WERI-Rb-1 (cell line): Measurements from ENCODE around the gene PITPNB.

Experiments
- DNase-seq: peaks from one replicate; pipeline ENCODE4 v3.0.0-alpha.2; 2020
- H3K27ac ChIP-seq: fragments of 250-450 bp; sonication (Bioruptor Pico); 2 replicates; pipeline ENCODE4 v1.5.1; 2020; ENCODE audit warnings: mild to moderate bottlenecking, moderate library complexity
- H3K27me3 ChIP-seq: fragments of 250-450 bp; sonication (Bioruptor Pico); 2 replicates; pipeline ENCODE4 v1.5.1; 2021; ENCODE audit warnings: mild to moderate bottlenecking, low read depth, moderate library complexity; ENCODE audit not compliant: insufficient read depth, severe bottlenecking
- H3K36me3 ChIP-seq: fragments of 250-450 bp; sonication (Bioruptor Pico); 2 replicates; pipeline ENCODE4 v1.5.1; 2020; ENCODE audit warnings: mild to moderate bottlenecking, moderate library complexity
- H3K4me3 ChIP-seq: 2 replicates; pipeline ENCODE4 v1.5.1; 2011; ENCODE audit warnings: low read depth, mild to moderate bottlenecking, control low read depth, low read length
- H3K9me3 ChIP-seq: fragments of 250-450 bp; sonication (Bioruptor Pico); 2 replicates; pipeline ENCODE4 v1.5.1; 2021; ENCODE audit warnings: mild to moderate bottlenecking, moderate library complexity; ENCODE audit not compliant: severe bottlenecking
- CTCF ChIP-seq: IDR thresholded peaks from 2 replicates; pipeline ENCODE4 v1.5.1; 2011; ENCODE audit warnings: low read depth, mild to moderate bottlenecking, control low read depth, inconsistent platforms, low read length

The PITPNB gene

GRCh38 chr22:27850000-27850521, 69.0 kb downstream of the PITPNB start:
- no peak for TF ChIP-seq CTCF
- Histone ChIP-seq H3K4me3 (no peak overlapping the region), H3K27ac (no peak overlapping the region), H3K27me3 (no peaks in the 10 kb centered on the region), H3K9me3 (no peaks in the 10 kb centered on the region), H3K36me3 (peaks cover 47% of the 10 kb centered on the region)
- no peak for DNase-seq

GRCh38 chr22:27848005-27848404, 71.1 kb downstream of the PITPNB start:
- no peak overlapping the region for H3K27ac ChIP-seq
- no peak for TF ChIP-seq CTCF
- H3K27me3 ChIP-seq = no peaks in the 10 kb centered on the region
- no peak overlapping the region for H3K4me3 ChIP-seq
- no peaks in the 10 kb centered on the region for H3K9me3 ChIP-seq
- peaks cover 37% of the 10 kb centered on the region for H3K36me3 ChIP-seq
- DNase-seq = no peak

GRCh38 chr22:27846910-27847309, 72.1 kb downstream of the PITPNB start:
- TF ChIP-seq CTCF = no peak
- Histone ChIP-seq H3K27me3 (no peaks in the 10 kb centered on the region), H3K27ac (no peak overlapping the region), H3K36me3 (peaks cover 26% of the 10 kb centered on the region), H3K4me3 (no peak overlapping the region), H3K9me3 (no peaks in the 10 kb centered on the region)
- DNase-seq = no peak

GRCh38 chr22:27846248-27846757, 72.8 kb downstream of the PITPNB start:
- H3K9me3 ChIP-seq = no peaks in the 10 kb centered on the region
- no peak overlapping the region for H3K27ac ChIP-seq
- DNase-seq = no peak
- H3K36me3 ChIP-seq = peaks cover 20% of the 10 kb centered on the region
- no peak overlapping the region for H3K4me3 ChIP-seq
- no peak for TF ChIP-seq CTCF
- H3K27me3 ChIP-seq = no peaks in the 10 kb centered on the region

- Histone ChIP-seq H3K27ac (no peak overlapping the region), H3K36me3 (peaks cover 13% of the 10 kb centered on the region), H3K4me3 (no peak overlapping the region), H3K9me3 (no peaks in the 10 kb centered on the region), H3K27me3 (no peaks in the 10 kb centered on the region)
- TF ChIP-seq CTCF = no peak
- DNase-seq = no peak
Measured at GRCh38 chr22:27845644-27846043, 73.4 kb downstream of the PITPNB start.
